Vagina (tissue), 2 donors: ENCODE results near the gene SLC35E3.

Experiments
- POLR2AphosphoS5 ChIP-seq, 2 donors: sonication (generic); formaldehyde crosslinking; IDR thresholded peaks; one replicate each; pipeline ENCODE4 v1.9.0; 2017; ENCODE audit warnings: antibody characterized with exemption in 2 of 2, mild to moderate bottlenecking in 2 of 2, low read depth in 1 of 2; ENCODE audit not compliant: insufficient read depth in 1 of 2
- TF ChIP-seq, protein P1 (sequence below), 3 experiments: fragments of 450-650 bp in 2 of 3; fragments of 200-600 bp in 1 of 3; sonication (generic) in 1 of 3; IDR thresholded peaks; one replicate each; pipeline ENCODE4 v1.5.1; 2017 to 2019; ENCODE audit warnings: antibody characterized with exemption in 3 of 3, mild to moderate bottlenecking in 2 of 3, moderate library complexity in 2 of 3

DNA sequence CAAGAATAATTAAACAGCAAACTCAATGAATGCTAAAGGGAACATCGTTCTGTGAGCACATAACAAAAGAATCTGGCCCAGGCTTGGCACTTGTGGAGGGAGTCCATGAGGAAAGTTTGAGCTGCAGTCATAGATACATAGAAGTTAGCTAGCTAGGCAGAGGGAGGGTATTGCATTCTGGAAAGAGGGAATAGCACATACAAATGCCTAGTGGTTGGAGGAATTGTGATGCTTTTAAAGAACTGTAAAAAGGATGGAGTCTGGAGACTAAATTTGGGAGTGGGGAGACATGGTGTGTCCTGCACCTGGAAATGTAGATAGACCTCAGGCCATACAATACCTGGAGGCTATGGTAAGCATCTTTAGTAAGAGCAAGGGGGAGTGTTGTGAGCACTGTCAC lies 24.0 kb downstream of the SLC35E3 start:
- TF ChIP-seq POLR2AphosphoS5 (IDR thresholded peaks at IDR 0.05; ENCODE audit: insufficient read depth in 1 of 2, low read depth in 1 of 2), result no peak
- TF ChIP-seq, protein P1, sequence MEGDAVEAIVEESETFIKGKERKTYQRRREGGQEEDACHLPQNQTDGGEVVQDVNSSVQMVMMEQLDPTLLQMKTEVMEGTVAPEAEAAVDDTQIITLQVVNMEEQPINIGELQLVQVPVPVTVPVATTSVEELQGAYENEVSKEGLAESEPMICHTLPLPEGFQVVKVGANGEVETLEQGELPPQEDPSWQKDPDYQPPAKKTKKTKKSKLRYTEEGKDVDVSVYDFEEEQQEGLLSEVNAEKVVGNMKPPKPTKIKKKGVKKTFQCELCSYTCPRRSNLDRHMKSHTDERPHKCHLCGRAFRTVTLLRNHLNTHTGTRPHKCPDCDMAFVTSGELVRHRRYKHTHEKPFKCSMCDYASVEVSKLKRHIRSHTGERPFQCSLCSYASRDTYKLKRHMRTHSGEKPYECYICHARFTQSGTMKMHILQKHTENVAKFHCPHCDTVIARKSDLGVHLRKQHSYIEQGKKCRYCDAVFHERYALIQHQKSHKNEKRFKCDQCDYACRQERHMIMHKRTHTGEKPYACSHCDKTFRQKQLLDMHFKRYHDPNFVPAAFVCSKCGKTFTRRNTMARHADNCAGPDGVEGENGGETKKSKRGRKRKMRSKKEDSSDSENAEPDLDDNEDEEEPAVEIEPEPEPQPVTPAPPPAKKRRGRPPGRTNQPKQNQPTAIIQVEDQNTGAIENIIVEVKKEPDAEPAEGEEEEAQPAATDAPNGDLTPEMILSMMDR (IDR thresholded peaks at IDR 0.05), result no peak
